Epithelial cell of esophagus (primary cell): ENCODE results near the gene ANO10.
"Not testable (repeated sequence)": the region's sequence is repeated elsewhere in the genome, so short reads cannot be mapped to it uniquely, and the experiment has no call there.

Experiments
- DNase-seq: peaks from one replicate; pipeline ENCODE4 v3.0.0; 2010; ENCODE audit warnings: low read depth
- H3K4me3 ChIP-seq: 2 replicates; pipeline ENCODE4 v1.5.1; 2011; ENCODE audit warnings: mild to moderate bottlenecking, low read length, control low read depth
- TF ChIP-seq, protein P1 (sequence below): IDR thresholded peaks from 2 replicates; pipeline ENCODE4 v1.5.1; 2011; ENCODE audit warnings: low read depth, mild to moderate bottlenecking, low read length, control low read depth, inconsistent platforms; ENCODE audit not compliant: insufficient read depth; ENCODE audit errors: missing control alignments

Gene ANO10

DNA sequence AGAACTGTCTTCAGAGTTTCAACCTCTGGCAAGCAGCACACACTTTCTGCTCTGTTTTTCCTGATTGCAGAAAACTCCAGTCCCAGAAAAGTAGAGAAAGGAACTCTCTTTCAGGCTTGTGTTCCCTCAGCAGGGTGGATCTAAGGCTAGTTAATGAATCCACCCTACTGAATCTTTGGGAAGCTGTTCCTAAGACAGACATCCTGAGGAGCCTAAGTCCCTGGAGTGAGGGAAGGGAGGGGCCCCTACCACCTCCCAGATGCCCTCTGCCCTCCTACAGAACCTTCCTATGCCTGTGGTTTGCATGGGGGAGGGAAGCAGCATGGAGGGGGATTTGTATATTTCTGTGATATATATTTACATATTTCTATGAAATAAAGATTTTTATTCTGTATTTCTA lies 124.4 kb downstream of the ANO10 start:
- DNase-seq = no peak
- no peak overlapping the region for H3K4me3 ChIP-seq
- TF ChIP-seq, protein P1, sequence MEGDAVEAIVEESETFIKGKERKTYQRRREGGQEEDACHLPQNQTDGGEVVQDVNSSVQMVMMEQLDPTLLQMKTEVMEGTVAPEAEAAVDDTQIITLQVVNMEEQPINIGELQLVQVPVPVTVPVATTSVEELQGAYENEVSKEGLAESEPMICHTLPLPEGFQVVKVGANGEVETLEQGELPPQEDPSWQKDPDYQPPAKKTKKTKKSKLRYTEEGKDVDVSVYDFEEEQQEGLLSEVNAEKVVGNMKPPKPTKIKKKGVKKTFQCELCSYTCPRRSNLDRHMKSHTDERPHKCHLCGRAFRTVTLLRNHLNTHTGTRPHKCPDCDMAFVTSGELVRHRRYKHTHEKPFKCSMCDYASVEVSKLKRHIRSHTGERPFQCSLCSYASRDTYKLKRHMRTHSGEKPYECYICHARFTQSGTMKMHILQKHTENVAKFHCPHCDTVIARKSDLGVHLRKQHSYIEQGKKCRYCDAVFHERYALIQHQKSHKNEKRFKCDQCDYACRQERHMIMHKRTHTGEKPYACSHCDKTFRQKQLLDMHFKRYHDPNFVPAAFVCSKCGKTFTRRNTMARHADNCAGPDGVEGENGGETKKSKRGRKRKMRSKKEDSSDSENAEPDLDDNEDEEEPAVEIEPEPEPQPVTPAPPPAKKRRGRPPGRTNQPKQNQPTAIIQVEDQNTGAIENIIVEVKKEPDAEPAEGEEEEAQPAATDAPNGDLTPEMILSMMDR = no peak

DNA sequence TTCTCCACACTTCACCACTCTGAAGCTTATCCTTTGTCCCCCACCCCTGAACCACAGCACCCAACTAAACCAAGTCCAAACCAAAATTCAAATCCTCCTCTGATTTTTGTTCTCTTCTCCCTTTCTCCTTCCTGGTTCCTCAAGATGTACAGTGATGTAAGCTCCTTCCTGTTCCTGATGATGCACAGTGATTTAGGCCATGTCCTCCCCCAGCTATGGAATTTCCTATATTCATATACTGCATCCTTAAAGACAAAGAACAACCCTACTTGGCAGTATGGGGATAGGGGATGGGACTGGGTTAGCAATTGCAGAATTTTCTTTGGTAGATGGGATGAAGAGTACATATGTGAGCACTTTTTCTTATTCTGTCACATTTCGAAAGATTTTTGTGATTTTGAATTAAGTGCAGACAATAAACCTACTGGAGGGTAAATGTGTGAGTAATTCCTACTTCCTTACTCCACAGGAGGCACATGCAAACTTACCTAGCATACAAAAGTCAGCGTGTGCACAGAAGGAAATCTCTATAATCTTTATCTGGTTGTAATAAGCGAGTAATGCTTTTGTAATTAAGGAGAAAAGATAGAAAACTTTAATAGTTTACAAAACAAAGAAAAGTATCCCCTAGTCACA lies 125.0 kb downstream of the ANO10 start:
- DNase-seq = no peak
- no peak overlapping the region for H3K4me3 ChIP-seq
- TF ChIP-seq, protein P1 = no peak

DNA sequence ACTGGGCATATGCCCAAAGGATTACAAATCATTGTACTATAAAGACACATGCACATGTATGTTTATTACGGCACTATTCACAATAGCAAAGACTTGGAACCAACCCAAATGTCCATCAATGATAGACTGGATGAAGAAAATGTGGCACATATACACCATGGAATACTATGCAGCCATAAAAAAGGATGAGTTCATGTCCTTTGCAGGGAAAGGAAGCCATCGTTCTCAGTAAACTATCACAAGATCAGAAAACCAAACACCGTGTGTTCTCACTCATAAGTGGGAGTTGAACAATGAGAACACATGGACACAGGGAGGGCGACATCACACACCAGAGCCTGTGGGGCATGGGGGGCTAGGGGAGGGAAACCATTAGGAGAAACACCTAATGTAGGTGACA lies 128.9 kb downstream of the ANO10 start:
- DNase-seq, H3K4me3 ChIP-seq: not testable (repeated sequence)

DNA sequence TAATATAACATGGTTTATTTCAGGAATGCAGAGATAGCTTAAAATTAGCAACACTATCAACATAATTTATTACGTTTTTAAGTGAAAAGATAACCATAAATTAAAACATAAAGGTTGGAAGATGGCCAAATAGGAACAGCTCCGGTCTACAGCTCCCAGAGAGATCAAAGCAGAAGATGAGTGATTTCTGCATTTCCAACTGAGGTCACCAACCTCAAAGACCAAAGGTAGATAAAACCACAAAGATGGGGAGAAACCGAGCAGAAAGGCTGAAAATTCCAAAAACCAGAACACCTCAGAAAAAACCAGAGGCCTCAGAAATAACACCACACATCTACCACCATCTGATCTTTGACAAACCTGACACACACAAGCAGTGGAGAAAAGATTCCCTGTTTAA lies 130.0 kb downstream of the ANO10 start:
- not testable (repeated sequence) for DNase-seq

DNA sequence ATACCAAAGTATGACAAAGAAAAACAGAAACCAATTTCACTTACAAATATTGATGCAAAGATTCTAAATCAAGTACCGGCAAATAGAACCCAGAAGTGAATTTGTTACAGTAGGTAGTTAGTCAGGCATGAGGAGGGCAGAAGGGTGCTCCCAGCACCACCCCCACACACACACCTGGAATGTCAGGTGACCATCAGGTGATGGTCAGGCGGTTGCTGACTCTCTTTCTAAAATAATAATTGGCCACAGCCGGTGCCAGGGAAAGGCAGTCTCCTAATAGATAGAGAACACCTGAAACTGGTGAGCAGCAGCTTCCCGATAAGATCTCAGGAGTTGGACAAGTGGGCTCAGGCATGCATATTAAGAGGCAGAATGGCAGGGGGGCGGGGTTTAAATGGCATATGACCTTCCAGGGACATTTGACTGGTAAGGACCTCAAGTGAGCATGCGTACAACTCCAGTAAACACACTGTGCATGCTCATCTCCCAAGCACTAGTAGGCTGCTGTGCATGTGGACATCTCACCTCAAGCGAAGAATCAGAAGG lies 131.1 kb downstream of the ANO10 start:
- TF ChIP-seq, protein P1 = no peak
- DNase-seq = no peak
- no peak overlapping the region for H3K4me3 ChIP-seq

More for the DNA sequence above, 130.0 kb downstream of the ANO10 start:
- H3K4me3 ChIP-seq = not testable (repeated sequence)

DNA sequence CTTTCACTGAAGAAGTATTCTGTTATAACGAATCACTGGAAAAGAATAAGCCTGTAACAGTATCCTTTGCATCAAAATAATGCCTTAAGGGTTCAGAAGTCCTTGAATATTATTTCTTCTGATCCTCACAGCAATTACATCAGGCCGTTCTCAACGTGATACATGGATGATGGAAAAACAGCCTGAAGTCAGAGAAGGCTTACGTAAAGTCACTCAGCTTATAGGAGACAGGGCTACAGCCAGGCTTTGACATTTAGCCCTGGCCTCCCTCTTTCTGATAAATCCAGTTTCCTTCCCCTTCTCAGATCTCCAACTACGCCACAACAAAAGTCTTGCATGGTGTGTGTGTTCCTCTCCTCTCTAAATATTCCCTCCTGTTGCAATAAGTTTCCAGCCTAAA lies 131.9 kb downstream of the ANO10 start:
- no peak overlapping the region for H3K4me3 ChIP-seq
- DNase-seq = no peak
- TF ChIP-seq, protein P1 = no peak

DNA sequence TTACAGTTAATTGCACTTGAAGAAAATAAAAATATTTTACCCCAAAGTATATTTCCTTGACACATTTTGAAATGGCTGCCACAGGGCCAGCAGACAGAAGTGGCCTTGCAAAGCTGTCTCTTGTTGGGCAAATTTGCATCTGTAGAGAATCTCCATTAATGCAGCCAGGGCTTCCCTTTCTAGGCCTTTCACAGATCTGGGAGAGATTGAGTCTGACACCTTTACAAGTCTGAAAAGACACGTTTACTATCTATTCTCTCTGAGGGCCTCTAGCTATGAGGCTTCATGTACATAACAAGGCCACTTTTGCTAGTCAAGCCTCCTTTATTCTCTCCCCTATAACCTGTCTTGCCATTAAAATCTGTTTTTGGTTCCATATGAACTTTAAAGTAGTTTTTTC lies 135.9 kb downstream of the ANO10 start:
- TF ChIP-seq, protein P1 = no peak
- DNase-seq = no peak
- no peak overlapping the region for H3K4me3 ChIP-seq

DNA sequence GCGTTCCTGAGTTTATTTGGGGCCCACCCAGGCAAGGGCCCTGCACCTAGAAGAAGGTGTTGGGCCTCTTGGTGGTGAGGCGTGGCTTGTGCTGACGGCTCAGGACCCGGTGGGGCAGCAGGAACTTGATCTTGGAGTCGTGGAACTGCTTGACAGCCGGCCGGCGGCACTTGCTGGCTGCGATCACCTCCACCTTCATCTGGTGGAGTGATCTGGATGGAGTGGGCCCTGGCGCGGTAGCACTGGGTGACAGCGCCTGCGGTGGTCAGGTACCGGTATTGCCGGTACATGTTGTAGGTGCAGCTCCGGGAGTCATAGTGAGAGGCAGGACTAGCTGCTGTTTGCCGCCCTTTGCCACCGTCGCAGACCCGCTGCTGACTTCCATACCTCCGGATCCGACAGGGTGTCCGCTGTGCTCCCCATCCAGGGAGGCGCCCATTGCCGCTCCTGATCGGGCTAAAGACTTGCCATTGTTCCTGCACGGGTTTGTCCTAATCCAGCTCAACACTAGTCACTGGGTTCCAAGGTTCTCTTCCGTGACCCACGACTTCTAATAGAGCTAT lies 136.8 kb downstream of the ANO10 start:
- TF ChIP-seq, protein P1 = no peak
- no peak overlapping the region for H3K4me3 ChIP-seq
- no peak for DNase-seq
